GM18907 (cell line): ENCODE measurements around the gene PLXNA1.

Source experiments
- ATAC-seq: cut with Tn5 transposase; IDR thresholded peaks from one replicate; pipeline ENCODE4 v1.9.1; 2021; ENCODE audit warnings: mild to moderate bottlenecking, moderate library complexity; ENCODE audit not compliant: unreplicated experiment

PLXNA1 gene

GRCh38 chr3:126982471-126983175, at the start of gene PLXNA1:
PLXNA1 (plus strand) TSS chr3:126983115; CDS start chr3:126988594, 5,479 bp downstream.
- peak; percentile 72 for ATAC-seq

- no peak for ATAC-seq
These were observed 48.8 kb upstream of the PLXNA1 start for GRCh38 chr3:126934031-126934531.

DNA sequence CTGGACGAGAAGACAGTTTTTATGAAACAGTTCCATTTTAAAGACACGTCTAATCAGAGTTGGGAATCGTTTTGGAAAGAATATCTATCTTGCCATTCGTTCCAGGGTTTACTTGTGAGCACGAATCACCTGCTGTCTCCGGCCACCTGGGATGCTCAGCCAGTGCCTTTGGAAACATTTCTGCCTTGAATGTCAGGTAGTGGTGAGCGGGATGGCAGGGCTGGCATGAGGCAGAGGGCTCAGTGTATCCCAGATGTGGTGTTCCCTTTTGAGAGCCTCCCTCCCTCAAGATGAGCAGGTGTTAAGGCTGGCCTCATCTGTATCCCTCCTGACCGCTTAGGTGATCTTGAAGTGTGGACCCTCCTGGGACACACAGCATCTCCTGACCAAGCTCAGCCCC, 47.9 kb upstream of the PLXNA1 start:
- no peak for ATAC-seq

DNA sequence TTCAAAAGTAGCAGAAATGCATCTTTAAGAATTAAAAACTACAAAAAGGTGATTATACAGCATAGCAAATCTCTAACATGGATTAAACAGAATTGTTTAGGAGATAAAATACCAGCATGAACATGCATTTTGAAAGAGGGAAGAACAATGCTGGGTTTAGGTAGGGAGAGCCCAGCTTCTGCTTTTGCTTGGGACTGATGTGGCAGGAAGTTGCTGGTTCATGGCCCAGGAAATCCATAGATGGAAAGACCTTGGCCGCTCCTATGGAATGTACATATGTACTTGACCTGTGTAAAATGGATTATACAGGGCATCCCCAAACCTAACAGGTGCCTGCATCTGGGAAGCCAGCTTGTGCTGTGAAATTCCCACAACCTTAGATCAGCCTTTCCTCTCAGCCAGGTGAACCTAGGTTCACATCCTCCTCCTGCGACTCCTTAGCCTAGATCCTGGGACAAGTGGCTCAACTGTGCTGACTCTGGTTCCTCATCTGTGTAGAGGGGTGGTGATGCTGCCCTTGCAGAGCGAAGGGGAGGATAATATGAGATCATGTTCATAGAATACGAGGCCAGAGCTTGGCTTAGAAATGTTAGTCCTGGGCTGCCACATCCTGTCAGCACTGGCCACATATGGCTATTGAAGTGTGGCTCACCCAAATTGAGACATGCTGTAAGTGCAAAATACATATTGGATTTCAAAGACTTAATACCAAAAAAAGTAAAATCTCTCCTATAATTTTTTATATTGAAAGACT, 47.0 kb upstream of the PLXNA1 start:
- no peak for ATAC-seq

- ATAC-seq, result no peak
These were observed 46.0 kb upstream of the PLXNA1 start for GRCh38 chr3:126936853-126937425.

GRCh38 chr3:126937533-126937932, 45.4 kb upstream of the PLXNA1 start:
- no peak for ATAC-seq

- ATAC-seq, result no peak
These were observed 44.9 kb upstream of the PLXNA1 start for GRCh38 chr3:126937973-126938372.

DNA sequence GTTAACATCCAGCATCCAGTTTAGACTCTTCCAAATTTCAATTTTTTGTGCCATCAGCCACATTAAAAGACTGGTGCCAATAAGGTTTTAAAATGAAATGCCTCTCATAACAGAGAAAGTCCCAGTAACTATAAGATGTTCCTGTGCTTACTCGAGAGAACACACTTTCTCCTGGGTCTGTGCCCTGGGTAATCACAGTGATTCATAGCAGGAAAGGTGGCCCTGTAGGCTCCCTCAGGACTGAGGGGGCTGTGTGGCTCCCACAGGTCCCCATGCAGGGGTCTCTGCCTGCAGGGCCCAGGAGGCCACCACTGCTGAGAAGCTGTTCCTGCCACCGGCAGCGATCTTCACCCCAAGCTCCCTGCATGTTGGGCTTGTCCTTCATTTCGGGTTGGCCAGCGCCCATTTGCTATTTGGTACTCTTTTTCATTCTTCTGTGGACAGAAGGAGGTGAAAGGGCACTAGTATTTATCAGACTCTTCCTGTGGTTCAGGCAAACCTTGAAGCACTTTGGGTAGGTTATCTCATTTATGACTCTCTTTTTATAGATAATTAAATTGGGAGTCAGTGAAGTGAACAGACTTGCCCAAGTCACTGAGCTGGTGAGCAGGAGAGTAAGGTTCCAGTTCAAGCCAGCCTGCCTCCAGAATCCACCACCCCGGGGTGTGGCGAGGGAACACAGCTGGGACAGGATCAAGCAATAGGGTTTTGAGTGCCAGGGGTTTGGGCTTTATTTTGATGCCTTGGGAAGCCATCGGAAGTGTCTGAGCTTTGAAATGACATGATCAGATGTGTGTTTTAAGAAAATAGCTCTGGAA, 44.2 kb upstream of the PLXNA1 start:
- ATAC-seq, result no peak

- ATAC-seq, result no peak
These were observed 43.6 kb upstream of the PLXNA1 start for GRCh38 chr3:126939338-126939718.

- no peak for ATAC-seq
These were observed 43.2 kb upstream of the PLXNA1 start for GRCh38 chr3:126939733-126940132.

DNA sequence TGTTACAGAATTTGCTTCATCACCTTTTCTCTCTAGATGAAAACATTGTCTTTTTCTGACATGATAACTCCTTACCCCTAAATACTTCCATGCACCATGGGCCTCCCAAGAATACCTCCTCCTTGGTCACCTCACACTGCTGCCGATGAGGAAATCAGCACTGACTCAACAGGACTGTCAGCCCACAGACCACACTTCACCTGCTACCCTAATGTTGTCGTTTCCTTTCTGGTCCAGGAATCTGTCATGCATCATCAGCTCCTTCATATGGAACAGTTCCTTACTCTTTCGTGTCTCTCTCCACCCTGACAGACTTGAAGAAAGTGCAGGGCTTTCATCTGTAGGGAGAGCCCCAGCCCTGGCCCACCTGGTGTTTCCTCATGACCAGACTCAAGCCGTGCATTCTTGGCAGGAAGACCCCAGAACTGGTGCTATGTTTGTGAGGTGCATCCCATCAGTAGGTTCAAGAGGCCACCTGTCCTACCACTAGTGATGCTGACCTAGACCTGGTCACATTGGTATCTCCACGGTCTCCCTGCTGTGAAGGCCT, 41.1 kb upstream of the PLXNA1 start:
- ATAC-seq, result no peak

GRCh38 chr3:126944089-126944965, 38.6 kb upstream of the PLXNA1 start:
- no peak for ATAC-seq

- no peak for ATAC-seq
These were observed 37.7 kb upstream of the PLXNA1 start for GRCh38 chr3:126945171-126945721.

DNA sequence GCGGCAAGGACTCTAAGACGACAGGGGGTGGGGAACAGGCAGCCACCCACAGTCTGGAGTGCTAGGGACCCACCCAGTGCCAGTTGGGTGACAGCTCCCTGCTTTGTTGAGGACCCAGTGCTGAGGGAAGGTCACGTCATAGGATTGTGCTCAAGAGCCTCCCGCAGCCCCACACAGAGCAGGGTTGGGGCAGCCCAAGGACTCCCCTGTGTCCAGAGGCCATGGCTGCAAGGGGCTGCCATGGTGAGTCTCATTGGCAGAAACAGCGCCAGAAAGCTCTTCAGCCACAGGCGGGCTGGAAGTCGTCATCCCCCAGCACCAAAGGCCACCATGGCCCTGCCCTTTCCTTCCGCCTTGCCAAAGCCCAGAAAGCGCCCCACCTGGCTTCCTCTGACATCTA, 37.0 kb upstream of the PLXNA1 start:
- no peak for ATAC-seq

- ATAC-seq, result no peak
These were observed 36.5 kb upstream of the PLXNA1 start for GRCh38 chr3:126946405-126946804.

- ATAC-seq, result no peak
These were observed 35.5 kb upstream of the PLXNA1 start for GRCh38 chr3:126947429-126947828.

GRCh38 chr3:126948980-126949535, 33.9 kb upstream of the PLXNA1 start:
- no peak for ATAC-seq

DNA sequence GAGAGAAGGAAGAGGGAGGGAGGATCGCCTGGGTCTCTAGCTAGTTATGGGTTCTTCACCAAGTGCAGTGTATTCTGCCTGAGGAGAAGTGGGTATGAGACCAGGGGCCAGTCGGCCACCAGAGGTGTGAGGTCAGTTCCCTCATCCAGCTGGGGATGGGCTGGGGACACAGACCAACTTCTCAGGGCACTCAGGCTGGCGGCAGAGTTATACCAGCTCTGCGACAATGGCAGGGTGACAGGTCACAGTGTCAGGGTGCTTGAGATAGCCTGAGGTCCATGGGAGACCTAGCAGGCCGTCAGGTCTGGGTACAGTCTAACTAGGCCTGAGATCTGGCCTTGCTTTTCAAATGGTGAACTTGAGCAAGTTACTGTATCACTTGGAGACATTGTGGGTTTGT, 31.4 kb upstream of the PLXNA1 start:
- ATAC-seq, result no peak
